Psoas muscle (tissue), 8 donors: ENCODE data around the gene BIRC7. TPM values are rescaled to one million over a fixed set of nuclear protein-coding genes. Genes with fewer than 3 reads are reported as not detected.

Experiments used
- ATAC-seq, 4 donors: fragments of 200-7000 bp; cut with Tn5 transposase; one replicate each; pipeline ENCODE4 v1.9.1; 2020; ENCODE audit warnings: moderate library complexity in 3 of 4, mild to moderate bottlenecking in 2 of 4
- DNase-seq, 2 donors: peaks; one replicate each; pipeline ENCODE4 v3.0.0-alpha.2; 2020
- H3K27ac ChIP-seq: fragments of 200-600 bp; one replicate; pipeline ENCODE4 v1.8.0; 2022
- H3K27me3 ChIP-seq, 3 donors: fragments of 200-600 bp in 1 of 3; one replicate each; pipeline versions ENCODE4 v1.6.1 to v1.8.0; 2013 to 2022; ENCODE audit warnings: low read length in 2 of 3, mild to moderate bottlenecking in 2 of 3, moderate library complexity in 1 of 3; ENCODE audit not compliant: insufficient read depth in 3 of 3
- H3K36me3 ChIP-seq, 2 donors: fragments of 200-600 bp in 1 of 2; one replicate each; pipeline versions ENCODE4 v1.6.1 to v1.8.0; 2013 to 2022; ENCODE audit warnings: low read depth in 1 of 2, mild to moderate bottlenecking in 1 of 2, moderate library complexity in 1 of 2; ENCODE audit not compliant: insufficient read depth in 1 of 2
- H3K4me1 ChIP-seq: fragments of 200-600 bp; one replicate; pipeline ENCODE4 v1.8.0; 2022
- H3K4me3 ChIP-seq: fragments of 200-600 bp; one replicate; pipeline ENCODE4 v1.8.0; 2022; ENCODE audit warnings: mild to moderate bottlenecking
- H3K9me3 ChIP-seq: fragments of 200-600 bp; one replicate; pipeline ENCODE4 v1.8.0; 2022
- WGBS, 3 donors: extraction: QIAGEN DNeasy Blood & Tissue Kit; methylation state at CpG; one replicate each; pipeline versions ENCODE4 v1.1.6 to v1.1.7; 2013; 5-methylcytosine and 5-hydroxymethylcytosine counted together
- intact Hi-C, 2 donors: fragments of 100-400 bp; cut with DNase I; formaldehyde crosslinking; loops; one replicate each; pipeline versions ENCODE4 v1.11.0 to v1.14.2; 2022
- long read RNA-seq, 2 donors: library from polyadenylated mRNA; unstranded; transcript quantifications; one replicate each; pipeline ENCODE4 v2.0.0, GENCODE V29; 2021
- polyA plus RNA-seq, 3 donors: library from polyadenylated mRNA; stranded (reverse); fragments of 200-250 nt; gene quantifications; one replicate each; pipeline ENCODE4 v1.2.3, GENCODE V29; 2013
- total RNA-seq, 4 donors: library from RNA; stranded (reverse); fragmentation: NEBNext Ultra II Directional in 2 of 4; extraction: Animal tissue kit (Norgen Biotek cat#: 25700) in 2 of 4; gene quantifications; one replicate each; pipeline versions ENCODE4 v1.2.1 to v1.2.4, GENCODE V29; 2021 to 2023
- TF ChIP-seq, protein P1 (sequence below): fragments of 200-600 bp; IDR thresholded peaks from one replicate; pipeline ENCODE4 v1.8.0; 2022; ENCODE audit warnings: antibody characterized with exemption
- donor health status: healthy with polysubstance abuse.
- donor health status: DM: no; HTN: no; CAD: no; lungs with moderate emphysema.
- donor health status: Bipolar disorder and iron deficiency.
- donor health status: healthy.
- donor health status: DM: yes; HTN: yes; CAD: no.
- donor health status: DM: no; HTN: no; CAD: no.
- donor health status: DM: no; HTN: no; CAD: no.
- donor health status: DM: yes; HTN: yes; CAD: no.

The BIRC7 gene, protein sequence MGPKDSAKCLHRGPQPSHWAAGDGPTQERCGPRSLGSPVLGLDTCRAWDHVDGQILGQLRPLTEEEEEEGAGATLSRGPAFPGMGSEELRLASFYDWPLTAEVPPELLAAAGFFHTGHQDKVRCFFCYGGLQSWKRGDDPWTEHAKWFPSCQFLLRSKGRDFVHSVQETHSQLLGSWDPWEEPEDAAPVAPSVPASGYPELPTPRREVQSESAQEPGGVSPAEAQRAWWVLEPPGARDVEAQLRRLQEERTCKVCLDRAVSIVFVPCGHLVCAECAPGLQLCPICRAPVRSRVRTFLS
- total RNA-seq = not detected
- polyA plus RNA-seq = under 1 TPM in 1 of 3 donors, not detected in 2; 0.04 TPM
- long read RNA-seq, donor 1 = 0 reads
- long read RNA-seq, donor 2 = 0 reads

DNA sequence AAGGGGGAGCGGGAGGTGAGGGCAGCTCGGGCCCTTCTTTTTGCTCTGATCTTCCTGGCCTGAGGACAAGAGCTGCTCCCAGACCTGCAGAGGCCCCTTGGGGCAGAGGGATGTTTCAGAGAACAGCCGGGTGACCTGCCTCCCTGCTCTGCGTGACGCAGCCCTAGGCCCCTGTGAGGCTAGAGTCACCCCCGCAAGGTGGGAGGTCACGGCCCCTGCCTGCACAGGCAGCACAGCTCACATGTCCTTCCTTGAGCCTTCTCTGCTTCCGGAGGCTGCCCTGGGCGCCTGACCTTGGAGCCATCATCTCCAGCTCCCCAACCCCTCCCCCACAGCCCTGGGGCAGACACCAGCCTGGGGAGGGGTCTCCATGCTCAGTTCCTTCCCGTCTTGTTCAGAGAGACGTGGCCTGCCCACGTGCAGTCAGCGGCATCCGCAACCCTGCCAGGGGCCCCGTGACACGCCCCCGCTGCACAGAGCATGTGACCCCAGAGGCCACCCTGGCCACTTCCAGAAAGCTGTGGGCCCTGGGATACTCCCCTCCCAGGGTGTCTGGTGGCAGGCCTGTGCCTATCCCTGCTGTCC lies at the start of gene BIRC7:
Gene BIRC7, plus strand, starts transcription at position 507 of the 585 bp plus-strand sequence. CDS start 192 bp downstream, outside the sequence.
- Histone ChIP-seq H3K4me1 (no peaks in the 10 kb centered on the region), H3K36me3 (no peaks in the 10 kb centered on the region), H3K9me3 (no peaks in the 10 kb centered on the region), H3K27ac (no peak within 1 kb of the TSS), H3K27me3 (peaks cover 0 to 80% (median 2%) of the 10 kb centered on the region in 3 donors), H3K4me3 (no peak within 1 kb of the TSS)
- intact Hi-C loops = no loop called here
- ATAC-seq = no peak
- WGBS, 3 donors = 49 to 61% (median 50%) methylated on average over 13 to 17 of the region's 17 CpGs
- TF ChIP-seq, protein P1, sequence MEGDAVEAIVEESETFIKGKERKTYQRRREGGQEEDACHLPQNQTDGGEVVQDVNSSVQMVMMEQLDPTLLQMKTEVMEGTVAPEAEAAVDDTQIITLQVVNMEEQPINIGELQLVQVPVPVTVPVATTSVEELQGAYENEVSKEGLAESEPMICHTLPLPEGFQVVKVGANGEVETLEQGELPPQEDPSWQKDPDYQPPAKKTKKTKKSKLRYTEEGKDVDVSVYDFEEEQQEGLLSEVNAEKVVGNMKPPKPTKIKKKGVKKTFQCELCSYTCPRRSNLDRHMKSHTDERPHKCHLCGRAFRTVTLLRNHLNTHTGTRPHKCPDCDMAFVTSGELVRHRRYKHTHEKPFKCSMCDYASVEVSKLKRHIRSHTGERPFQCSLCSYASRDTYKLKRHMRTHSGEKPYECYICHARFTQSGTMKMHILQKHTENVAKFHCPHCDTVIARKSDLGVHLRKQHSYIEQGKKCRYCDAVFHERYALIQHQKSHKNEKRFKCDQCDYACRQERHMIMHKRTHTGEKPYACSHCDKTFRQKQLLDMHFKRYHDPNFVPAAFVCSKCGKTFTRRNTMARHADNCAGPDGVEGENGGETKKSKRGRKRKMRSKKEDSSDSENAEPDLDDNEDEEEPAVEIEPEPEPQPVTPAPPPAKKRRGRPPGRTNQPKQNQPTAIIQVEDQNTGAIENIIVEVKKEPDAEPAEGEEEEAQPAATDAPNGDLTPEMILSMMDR = no peak
- no peak for DNase-seq

DNA sequence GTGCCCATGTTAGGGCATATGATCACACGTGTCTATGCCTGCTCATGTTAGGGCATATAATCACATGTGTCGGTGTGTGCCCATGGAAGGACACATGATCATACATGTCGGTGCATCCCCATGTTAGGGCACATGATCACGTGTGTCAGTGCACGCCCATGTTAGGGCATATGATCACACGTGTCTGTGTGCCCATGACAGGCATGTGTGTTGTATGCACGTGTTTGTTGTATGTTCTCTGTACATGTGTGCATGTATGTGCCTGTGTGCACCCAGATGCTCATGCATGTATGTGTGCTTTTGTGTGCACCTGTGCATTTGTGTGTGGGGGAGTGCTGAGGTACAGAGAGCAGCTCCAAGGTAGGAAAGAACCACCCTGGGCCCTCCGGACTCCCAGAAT lies 49.6 kb upstream of the BIRC7 start:
- TF ChIP-seq, protein P1 = no peak
- Histone ChIP-seq H3K27ac (no peak overlapping the region), H3K36me3 (no peaks in the 10 kb centered on the region), H3K4me3 (no peak overlapping the region), H3K4me1 (no peaks in the 10 kb centered on the region), H3K27me3 (peaks cover 0 to 27% (median 3%) of the 10 kb centered on the region in 3 donors), H3K9me3 (no peaks in the 10 kb centered on the region)
- DNase-seq (no peak), ATAC-seq (no peak)
- WGBS, 3 donors = 86 to 87% (median 87%) methylated on average over 8 of the region's 8 CpGs
- intact Hi-C loops = no loop called here

DNA sequence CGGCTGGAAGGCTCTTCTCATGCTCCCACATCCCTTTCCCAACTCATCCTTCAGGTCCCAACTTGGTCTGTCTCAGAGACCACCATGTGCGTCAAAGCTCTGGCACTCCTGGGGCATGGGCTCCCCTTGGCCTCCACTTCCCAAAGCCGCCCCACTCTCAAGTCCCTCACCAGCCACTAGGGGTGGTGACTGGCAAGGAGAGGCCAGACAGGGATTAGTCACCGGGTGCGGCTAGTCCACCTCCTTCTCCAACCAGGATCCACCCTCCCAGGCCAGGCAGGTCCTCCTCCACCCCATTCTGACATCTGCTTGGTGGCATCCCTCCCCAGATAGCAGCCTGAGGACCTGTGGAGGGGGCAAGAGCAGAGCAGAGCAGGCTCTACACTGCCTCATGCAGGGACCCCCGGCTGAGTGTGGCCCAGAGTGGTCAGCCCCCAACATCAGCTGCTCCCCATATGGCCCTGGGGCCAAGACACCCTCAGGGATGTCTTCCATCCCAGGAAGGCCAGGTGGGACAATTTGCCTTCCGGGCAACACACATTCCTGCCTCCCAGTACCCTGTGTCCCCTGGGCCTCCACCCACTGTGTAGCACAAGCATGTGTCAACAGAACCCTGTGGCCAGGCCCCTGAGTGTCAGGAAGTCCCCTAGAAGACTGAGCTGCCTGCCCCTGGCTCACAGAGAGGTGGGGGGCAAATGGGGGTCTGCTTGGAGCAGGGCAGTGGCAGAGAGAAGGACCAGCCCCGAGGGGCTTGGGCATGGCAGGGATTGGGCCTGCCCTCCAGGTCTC lies 49.0 kb upstream of the BIRC7 start:
- Histone ChIP-seq H3K9me3 (no peaks in the 10 kb centered on the region), H3K27me3 (peaks cover 0 to 20% (median 2%) of the 10 kb centered on the region in 3 donors), H3K36me3 (no peaks in the 10 kb centered on the region), H3K27ac (no peak overlapping the region), H3K4me1 (no peaks in the 10 kb centered on the region), H3K4me3 (no peak overlapping the region)
- no peak for DNase-seq
- intact Hi-C loops = no loop called here
- 73 to 83% (median 75%) methylated on average over 8 of the region's 8 CpGs for WGBS, 3 donors
- no peak for ATAC-seq
- TF ChIP-seq, protein P1 = no peak

DNA sequence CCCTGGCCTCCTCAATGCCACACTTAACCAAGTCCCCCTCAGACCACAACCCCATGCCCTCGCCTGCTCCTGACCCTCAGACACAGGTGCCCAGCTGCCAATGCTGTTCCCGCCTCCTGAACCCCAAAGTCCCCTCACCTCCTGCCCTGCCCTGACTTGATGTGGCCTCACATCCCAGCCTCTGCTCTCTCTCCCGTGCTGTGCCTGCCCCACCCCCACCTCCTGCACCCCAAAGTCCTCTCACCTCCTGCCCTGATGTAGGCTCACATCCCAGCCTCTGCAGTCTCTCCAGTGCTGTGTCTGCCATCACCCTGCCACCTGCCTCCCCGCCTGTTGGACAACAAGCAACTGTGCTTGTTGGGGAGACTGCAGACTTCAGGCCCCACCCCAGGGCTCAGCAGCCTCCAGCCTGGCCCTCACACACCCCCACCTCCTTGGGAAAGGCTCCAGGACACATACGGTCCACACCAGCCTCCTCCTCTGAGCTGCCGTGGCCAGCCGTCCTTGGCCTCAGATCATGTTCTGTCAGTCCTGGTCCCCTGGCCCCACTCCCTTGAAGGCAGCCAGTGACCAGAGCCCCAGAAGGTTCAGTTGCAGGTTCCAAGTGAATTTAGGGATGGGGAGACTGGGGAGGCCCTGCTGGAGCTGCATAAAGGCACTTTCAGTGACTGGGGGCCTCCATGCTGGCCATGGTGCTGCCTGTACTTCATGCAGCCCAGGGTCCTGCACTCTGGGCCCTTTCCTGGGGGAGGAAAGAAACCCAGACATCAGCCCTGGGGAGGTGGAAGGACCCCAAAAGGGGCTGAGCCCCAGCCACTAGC lies 48.2 kb upstream of the BIRC7 start:
- no peak for ATAC-seq
- Histone ChIP-seq H3K4me3 (no peak overlapping the region), H3K4me1 (no peaks in the 10 kb centered on the region), H3K36me3 (no peaks in the 10 kb centered on the region), H3K27ac (no peak overlapping the region), H3K9me3 (no peaks in the 10 kb centered on the region), H3K27me3 (peaks cover 0 to 13% (median 0%) of the 10 kb centered on the region in 3 donors)
- TF ChIP-seq, protein P1 = no peak
- intact Hi-C loops = no loop called here
- no peak for DNase-seq
- WGBS, 3 donors = 71 to 81% (median 79%) methylated on average over 6 to 7 of the region's 7 CpGs
